ENCODE results near the gene STPG2. TPM values are rescaled to one million over a fixed set of nuclear protein-coding genes. Genes with fewer than 3 reads are reported as not detected.

STPG2 gene
- total RNA-seq, 1 experiment from 2014 or later = 0.20 TPM

GRCh38 chr4:97645071-97645821, 498.0 kb downstream of the STPG2 start:
- H2BK5ac ChIP-seq (ENCODE audit: insufficient read length, low read length) = no peak overlapping the region
- H4K5ac ChIP-seq (ENCODE audit: insufficient read length, low read depth, low read length) = no peak overlapping the region
- no peak overlapping the region for H4K8ac ChIP-seq (replicated peaks; ENCODE audit: insufficient read length, low read depth, low read length)
- H2AK5ac ChIP-seq (ENCODE audit: insufficient read length, low read length) = no peak overlapping the region
- DNase-seq = no peak
- Mint-ChIP-seq H3K9me3 (no peaks in the 10 kb centered on the region; a peak in 1 of 5 replicates), H3K4me3 (no peak overlapping the region), H3K27ac (no peak overlapping the region), H3K36me3 (ENCODE audit: insufficient read depth in 1 of 3, low read depth in 3 of 3) (no peaks in the 10 kb centered on the region), H3K4me1 (no peaks in the 10 kb centered on the region), H3K27me3 (ENCODE audit: low read depth) (no peaks in the 10 kb centered on the region)
- H2BK20ac ChIP-seq (ENCODE audit: low read depth, low read length, poor library complexity, severe bottlenecking) = no peak overlapping the region
- no peaks in the 10 kb centered on the region for H3K9me3 ChIP-seq (ENCODE audit: control insufficient read depth, low read depth, low read length)
- no peak overlapping the region for H3K9ac ChIP-seq (ENCODE audit: extremely low read depth, insufficient read length, low read length)
- no peak overlapping the region for H3K23ac ChIP-seq (ENCODE audit: insufficient read length, low read depth, low read length)
- no peak overlapping the region for H3K4ac ChIP-seq (ENCODE audit: low read depth, low read length)
- no peaks in the 10 kb centered on the region for H4K20me1 ChIP-seq (ENCODE audit: control insufficient read depth, insufficient read depth, insufficient read length)
- no peak overlapping the region for H3T11ph ChIP-seq (ENCODE audit: low read length)
- no peak overlapping the region for H3K18ac ChIP-seq (ENCODE audit: insufficient read length, low read depth, low read length)
- no peak overlapping the region for H2BK12ac ChIP-seq (ENCODE audit: insufficient read length, low read depth, low read length)
- no peak overlapping the region for H2AFZ ChIP-seq (ENCODE audit: low read length)
- no peaks in the 10 kb centered on the region for H3K79me2 ChIP-seq (ENCODE audit: insufficient read depth, low read length)
- no peak overlapping the region for H4K91ac ChIP-seq (ENCODE audit: insufficient read length, low read depth, low read length)
- H3K27ac ChIP-seq (ENCODE audit: insufficient read length, low read depth, low read length) = no peak overlapping the region
- no CpG with 5 or more reads among the region's 2 CpGs for WGBS (ENCODE audit: extremely low coverage, insufficient read length, low lambda C conversion rate)
- H3K79me1 ChIP-seq (ENCODE audit: insufficient read depth, low read depth, low read length, poor library complexity, severe bottlenecking) = no peaks in the 10 kb centered on the region
- no peaks in the 10 kb centered on the region for H3K27me3 ChIP-seq (ENCODE audit: insufficient read depth, low read length)
- no peak overlapping the region for H3K4me2 ChIP-seq (ENCODE audit: insufficient read depth, insufficient read length, low read length)
- H3K14ac ChIP-seq (ENCODE audit: insufficient read depth, low read length) = no peak overlapping the region
- TF ChIP-seq CTCF (conservative IDR thresholded peaks at IDR 0.05) = no peak
- no peak overlapping the region for H3K56ac ChIP-seq (ENCODE audit: insufficient read length, low read depth, low read length)
- H3K23me2 ChIP-seq (ENCODE audit: insufficient read length, low read depth, low read length, poor library complexity, severe bottlenecking) = no peaks in the 10 kb centered on the region
- H3K4me1 ChIP-seq (ENCODE audit: insufficient read depth, low read length) = no peaks in the 10 kb centered on the region
- H2BK120ac ChIP-seq (ENCODE audit: low read depth, low read length, poor library complexity, severe bottlenecking) = no peak overlapping the region
- H2BK15ac ChIP-seq (ENCODE audit: low read depth, low read length) = no peak overlapping the region

Measured in H9 (cell line).